Fibroblast of skin of abdomen (primary cell): ENCODE results near the gene RHOT2.
A peak's percentile ranks its signal among the peaks of the same experiment; 100 is the strongest.

Experiments used
- DNase-seq: peaks from one replicate; pipeline ENCODE4 v3.0.0-alpha.2; 2013

RHOT2 gene

GRCh38 chr16:632486-633335 is 35.2 kb upstream of the RHOT2 start:
- DNase-seq = no peak

- DNase-seq = no peak
Observed at GRCh38 chr16:633336-634050, 34.4 kb upstream of the RHOT2 start.

- no peak for DNase-seq
Observed at GRCh38 chr16:634051-634670, 33.8 kb upstream of the RHOT2 start.

- no peak for DNase-seq
Observed at GRCh38 chr16:634996-635395, 32.9 kb upstream of the RHOT2 start.

GRCh38 chr16:635573-636205 is 32.2 kb upstream of the RHOT2 start:
- DNase-seq = no peak

- peak; percentile 94 for DNase-seq
Observed at GRCh38 chr16:636206-637080, 31.5 kb upstream of the RHOT2 start, which contains the start of gene METTL26. TSS of gene METTL26 (minus strand) at chr16:636305. CDS start at chr16:636290, 15 bp downstream.

GRCh38 chr16:637081-638018 is 30.6 kb upstream of the RHOT2 start:
- peak; percentile 90 for DNase-seq

- no peak for DNase-seq
Observed at GRCh38 chr16:638034-638543, 29.8 kb upstream of the RHOT2 start.

- no peak for DNase-seq
Observed at GRCh38 chr16:638836-639235, 29.1 kb upstream of the RHOT2 start.

GRCh38 chr16:640614-641013 is 27.3 kb upstream of the RHOT2 start:
- DNase-seq = no peak

- DNase-seq = peak; percentile 63
Observed at GRCh38 chr16:641326-642188, 26.4 kb upstream of the RHOT2 start, which contains the start of gene MCRIP2. TSS of gene MCRIP2 (plus strand) at chr16:641828. CDS start at chr16:641992, 164 bp downstream.

GRCh38 chr16:642189-643049 is 25.5 kb upstream of the RHOT2 start:
- DNase-seq = no peak

- no peak for DNase-seq
Observed at GRCh38 chr16:643050-643368, 24.9 kb upstream of the RHOT2 start.

- no peak for DNase-seq
Observed at GRCh38 chr16:644556-644955, 23.4 kb upstream of the RHOT2 start.

- no peak for DNase-seq
Observed at GRCh38 chr16:645852-646678, 21.9 kb upstream of the RHOT2 start.

- no peak for DNase-seq
Observed at GRCh38 chr16:646679-647172, 21.2 kb upstream of the RHOT2 start.

GRCh38 chr16:647173-647902 is 20.6 kb upstream of the RHOT2 start:
- DNase-seq = no peak
